GM23338 (cell line): ENCODE data around the gene TMEM163. TPM values are rescaled to one million over a fixed set of nuclear protein-coding genes. Genes with fewer than 3 reads are reported as not detected.

ENCODE experiments used
- ATAC-seq: fragments of 200-7000 bp; cut with Tn5 transposase; 3 replicates; pipeline ENCODE4 v1.9.1; 2020
- DNase-seq: peaks from one replicate; pipeline ENCODE4 v3.0.0-alpha.2; 2015; ENCODE audit warnings: low spot score
- H2AFZ ChIP-seq: fragments of 200-600 bp; sonication (generic); 2 replicates; pipeline ENCODE4 v1.8.0; 2016; ENCODE audit warnings: antibody characterized with exemption, mild to moderate bottlenecking, moderate library complexity
- H3F3A ChIP-seq: fragments of 200-600 bp; sonication (generic); replicated peaks from 2 replicates; pipeline ENCODE4 v1.8.0; 2017; ENCODE audit warnings: antibody characterized with exemption, mixed run types, low read depth
- H3K27ac ChIP-seq: fragments of 200-600 bp; sonication (generic); 2 replicates; pipeline ENCODE4 v1.6.1; 2016; ENCODE audit warnings: low read depth
- H3K27me3 ChIP-seq: fragments of 200-600 bp; sonication (generic); 2 replicates; pipeline ENCODE4 v1.8.0; 2016; ENCODE audit warnings: mild to moderate bottlenecking, mixed run types, moderate library complexity; ENCODE audit not compliant: insufficient read depth
- H3K36me3 ChIP-seq: fragments of 200-600 bp; sonication (generic); 2 replicates; pipeline ENCODE4 v1.8.0; 2016; ENCODE audit warnings: mild to moderate bottlenecking; ENCODE audit not compliant: insufficient read depth
- H3K4me1 ChIP-seq: fragments of 200-600 bp; sonication (generic); 2 replicates; pipeline ENCODE4 v1.8.0; 2016; ENCODE audit warnings: mild to moderate bottlenecking, moderate library complexity; ENCODE audit not compliant: insufficient read depth
- H3K4me2 ChIP-seq: fragments of 200-600 bp; sonication (generic); 2 replicates; pipeline ENCODE4 v1.7.1; 2017; ENCODE audit warnings: mixed run types
- H3K4me3 ChIP-seq: fragments of 200-600 bp; sonication (generic); 2 replicates; pipeline ENCODE4 v1.6.1; 2016; ENCODE audit warnings: mixed run types
- H3K79me2 ChIP-seq: fragments of 200-600 bp; sonication (generic); replicated peaks from 2 replicates; pipeline ENCODE4 v1.8.0; 2017; ENCODE audit warnings: mild to moderate bottlenecking; ENCODE audit not compliant: insufficient read depth
- H3K9me2 ChIP-seq: fragments of 200-600 bp; sonication (generic); 2 replicates; pipeline ENCODE4 v1.8.0; 2017; ENCODE audit not compliant: insufficient read depth
- H4K20me1 ChIP-seq: fragments of 200-600 bp; sonication (generic); replicated peaks from 2 replicates; pipeline ENCODE4 v1.8.0; 2017; ENCODE audit warnings: mild to moderate bottlenecking; ENCODE audit not compliant: insufficient read depth
- H3K27ac Mint-ChIP-seq: 2 replicates; pipeline ENCODE4 v1.8.0; 2020; ENCODE audit warnings: inconsistent platforms, mild to moderate bottlenecking, moderate library complexity, mixed read lengths
- H3K27me3 Mint-ChIP-seq: 3 replicates; pipeline ENCODE4 v1.8.0; 2022; ENCODE audit warnings: low read depth, mild to moderate bottlenecking, moderate library complexity, mixed read lengths, inconsistent platforms; ENCODE audit not compliant: insufficient read depth, poor library complexity
- H3K36me3 Mint-ChIP-seq: 3 replicates; pipeline ENCODE4 v1.8.0; 2021; ENCODE audit warnings: low read depth, mild to moderate bottlenecking, inconsistent platforms, moderate library complexity, mixed read lengths
- H3K4me1 Mint-ChIP-seq: 3 replicates; pipeline ENCODE4 v1.8.0; 2020; ENCODE audit warnings: mild to moderate bottlenecking, inconsistent platforms, mixed read lengths
- H3K4me3 Mint-ChIP-seq: 3 replicates; pipeline ENCODE4 v1.8.0; 2021; ENCODE audit warnings: moderate library complexity, mild to moderate bottlenecking, inconsistent platforms, mixed read lengths
- H3K9me3 Mint-ChIP-seq: 3 replicates; pipeline ENCODE4 v1.8.0; 2020; ENCODE audit warnings: moderate library complexity, mild to moderate bottlenecking, inconsistent platforms, mixed read lengths
- CREB1 ChIP-seq: fragments of 250-450 bp; sonication (Bioruptor Pico); IDR thresholded peaks from 2 replicates; pipeline ENCODE4 v1.5.0; 2020; ENCODE audit warnings: low read depth, mild to moderate bottlenecking, moderate library complexity
- EZH2 ChIP-seq: fragments of 200-600 bp; sonication (generic); IDR thresholded peaks from one replicate; pipeline ENCODE4 v1.8.0; 2017; ENCODE audit warnings: antibody characterized with exemption, mild to moderate bottlenecking, low read depth; ENCODE audit not compliant: unreplicated experiment
- EZH2phosphoT487 ChIP-seq: fragments of 200-600 bp; sonication (generic); IDR thresholded peaks from one replicate; pipeline ENCODE4 v1.8.1; 2018; ENCODE audit warnings: antibody characterized with exemption; ENCODE audit not compliant: unreplicated experiment
- JUNB ChIP-seq: IDR thresholded peaks from one replicate; pipeline ENCODE4 v1.6.1; 2016; ENCODE audit warnings: antibody characterized with exemption; ENCODE audit not compliant: unreplicated experiment
- POLR2AphosphoS5 ChIP-seq: IDR thresholded peaks from 2 replicates; pipeline ENCODE4 v1.6.1; 2016; ENCODE audit warnings: antibody characterized with exemption, low read depth
- ZNF114 ChIP-seq: fragments of 250-450 bp; sonication (Bioruptor Pico); IDR thresholded peaks from 2 replicates; pipeline ENCODE4 v1.5.0; 2020; ENCODE audit warnings: mild to moderate bottlenecking, moderate library complexity
- ZNF331 ChIP-seq: fragments of 250-450 bp; sonication (Bioruptor Pico); IDR thresholded peaks from 2 replicates; pipeline ENCODE4 v1.5.0; 2020; ENCODE audit warnings: low read depth, mild to moderate bottlenecking, moderate library complexity
- polyA plus RNA-seq: library from polyadenylated mRNA; unstranded; fragments of >200 nt; fragmentation: Nextera tagmentation; extraction: Ambion mirVana; gene quantifications from 2 replicates; pipeline ENCODE4 v1.2.1, GENCODE V29; 2016
- total RNA-seq: library from RNA; depleted of rRNA; stranded (reverse); fragments of >200 nt; shearing (Covaris generic); gene quantifications from 2 replicates; pipeline ENCODE4 v1.2.3, GENCODE V29; 2014
- TF ChIP-seq, protein P1 (sequence below): IDR thresholded peaks from one replicate; pipeline ENCODE4 v1.6.1; 2018; ENCODE audit warnings: antibody characterized with exemption; ENCODE audit not compliant: unreplicated experiment
- TF ChIP-seq, protein P2 (sequence below): fragments of 250-450 bp; sonication (Bioruptor Pico); IDR thresholded peaks from 2 replicates; pipeline ENCODE4 v1.5.0; 2020; ENCODE audit warnings: mild to moderate bottlenecking, moderate library complexity
- TF ChIP-seq, protein P3 (sequence below): IDR thresholded peaks from 2 replicates; pipeline ENCODE4 v1.6.1; 2016; ENCODE audit warnings: antibody characterized with exemption

The TMEM163 gene
- total and polyA plus RNA-seq, 2 experiments from 2014 or later = 1.1 to 1.8 TPM

DNA sequence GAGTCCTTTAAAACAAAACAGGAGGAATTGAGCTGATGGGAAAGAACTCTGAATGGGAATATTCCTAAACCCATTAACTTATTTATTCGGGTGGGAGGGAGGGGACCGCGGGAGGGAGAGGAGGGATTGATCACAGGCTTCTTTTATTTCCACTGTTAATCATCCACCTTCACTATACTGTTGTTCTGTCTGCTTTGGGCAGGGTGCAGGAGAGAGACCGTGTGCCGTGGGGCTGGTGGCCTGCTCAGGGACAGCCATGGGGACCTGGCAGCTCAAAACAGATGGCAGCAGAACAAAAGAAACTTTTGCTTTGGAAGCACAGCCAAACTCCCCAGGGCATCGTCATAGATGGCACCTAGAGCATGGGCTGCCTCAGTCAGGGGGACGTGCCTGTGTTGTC is 269.6 kb downstream of the TMEM163 start (continued):
- TF ChIP-seq, protein P1, sequence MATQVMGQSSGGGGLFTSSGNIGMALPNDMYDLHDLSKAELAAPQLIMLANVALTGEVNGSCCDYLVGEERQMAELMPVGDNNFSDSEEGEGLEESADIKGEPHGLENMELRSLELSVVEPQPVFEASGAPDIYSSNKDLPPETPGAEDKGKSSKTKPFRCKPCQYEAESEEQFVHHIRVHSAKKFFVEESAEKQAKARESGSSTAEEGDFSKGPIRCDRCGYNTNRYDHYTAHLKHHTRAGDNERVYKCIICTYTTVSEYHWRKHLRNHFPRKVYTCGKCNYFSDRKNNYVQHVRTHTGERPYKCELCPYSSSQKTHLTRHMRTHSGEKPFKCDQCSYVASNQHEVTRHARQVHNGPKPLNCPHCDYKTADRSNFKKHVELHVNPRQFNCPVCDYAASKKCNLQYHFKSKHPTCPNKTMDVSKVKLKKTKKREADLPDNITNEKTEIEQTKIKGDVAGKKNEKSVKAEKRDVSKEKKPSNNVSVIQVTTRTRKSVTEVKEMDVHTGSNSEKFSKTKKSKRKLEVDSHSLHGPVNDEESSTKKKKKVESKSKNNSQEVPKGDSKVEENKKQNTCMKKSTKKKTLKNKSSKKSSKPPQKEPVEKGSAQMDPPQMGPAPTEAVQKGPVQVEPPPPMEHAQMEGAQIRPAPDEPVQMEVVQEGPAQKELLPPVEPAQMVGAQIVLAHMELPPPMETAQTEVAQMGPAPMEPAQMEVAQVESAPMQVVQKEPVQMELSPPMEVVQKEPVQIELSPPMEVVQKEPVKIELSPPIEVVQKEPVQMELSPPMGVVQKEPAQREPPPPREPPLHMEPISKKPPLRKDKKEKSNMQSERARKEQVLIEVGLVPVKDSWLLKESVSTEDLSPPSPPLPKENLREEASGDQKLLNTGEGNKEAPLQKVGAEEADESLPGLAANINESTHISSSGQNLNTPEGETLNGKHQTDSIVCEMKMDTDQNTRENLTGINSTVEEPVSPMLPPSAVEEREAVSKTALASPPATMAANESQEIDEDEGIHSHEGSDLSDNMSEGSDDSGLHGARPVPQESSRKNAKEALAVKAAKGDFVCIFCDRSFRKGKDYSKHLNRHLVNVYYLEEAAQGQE = no peak

DNA sequence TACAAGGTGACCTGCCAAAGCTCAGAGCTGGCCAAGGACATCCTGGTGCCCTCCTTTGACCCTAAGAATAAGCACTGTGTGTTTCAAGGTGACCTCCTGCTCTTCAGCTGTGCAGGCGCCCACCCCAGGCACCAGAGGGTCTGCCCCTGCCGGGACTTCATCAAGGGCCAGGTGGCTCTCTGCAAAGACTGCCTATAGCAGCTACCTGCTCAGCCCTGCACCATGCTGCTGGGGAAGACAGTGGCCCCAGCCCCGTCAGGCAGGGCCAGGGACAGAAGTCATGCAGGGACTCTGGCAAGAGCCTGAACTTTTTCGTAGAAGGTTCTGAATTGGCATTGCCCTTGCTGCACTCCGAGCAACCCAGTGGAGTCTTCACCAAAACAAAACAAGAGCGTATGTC is 270.1 kb downstream of the TMEM163 start:
- no peak overlapping the region for H3K27ac Mint-ChIP-seq
- H3K4me3 ChIP-seq = no peak overlapping the region
- H3K4me1 ChIP-seq = peaks cover 8% of the 10 kb centered on the region; the same call in 1 of the 2 replicates
- H3K9me2 ChIP-seq = no peaks in the 10 kb centered on the region
- H3F3A ChIP-seq = no peaks in the 10 kb centered on the region
- peaks cover 14% of the 10 kb centered on the region; the same call in 2 of the 3 replicates for H3K4me1 Mint-ChIP-seq
- no peaks in the 10 kb centered on the region for H3K9me3 Mint-ChIP-seq
- no peaks in the 10 kb centered on the region for H4K20me1 ChIP-seq
- H2AFZ ChIP-seq = no peak overlapping the region
- ATAC-seq (no peak), DNase-seq (no peak)
- no peak overlapping the region for H3K4me3 Mint-ChIP-seq
- no peaks in the 10 kb centered on the region for H3K27me3 ChIP-seq
- H3K4me2 ChIP-seq = no peak overlapping the region
- no peak overlapping the region for H3K27ac ChIP-seq
- no peaks in the 10 kb centered on the region for H3K79me2 ChIP-seq
- peaks cover 3% of the 10 kb centered on the region for H3K36me3 Mint-ChIP-seq
- H3K36me3 ChIP-seq = no peaks in the 10 kb centered on the region
- H3K27me3 Mint-ChIP-seq = no peaks in the 10 kb centered on the region
- TF ChIP-seq POLR2AphosphoS5 (no peak), EZH2phosphoT487 (no peak), ZNF331 (no peak), EZH2 (no peak), CREB1 (CRISPR knock-in tag) (no peak), JUNB (no peak), ZNF114 (CRISPR knock-in tag) (no peak)
- TF ChIP-seq, protein P2, sequence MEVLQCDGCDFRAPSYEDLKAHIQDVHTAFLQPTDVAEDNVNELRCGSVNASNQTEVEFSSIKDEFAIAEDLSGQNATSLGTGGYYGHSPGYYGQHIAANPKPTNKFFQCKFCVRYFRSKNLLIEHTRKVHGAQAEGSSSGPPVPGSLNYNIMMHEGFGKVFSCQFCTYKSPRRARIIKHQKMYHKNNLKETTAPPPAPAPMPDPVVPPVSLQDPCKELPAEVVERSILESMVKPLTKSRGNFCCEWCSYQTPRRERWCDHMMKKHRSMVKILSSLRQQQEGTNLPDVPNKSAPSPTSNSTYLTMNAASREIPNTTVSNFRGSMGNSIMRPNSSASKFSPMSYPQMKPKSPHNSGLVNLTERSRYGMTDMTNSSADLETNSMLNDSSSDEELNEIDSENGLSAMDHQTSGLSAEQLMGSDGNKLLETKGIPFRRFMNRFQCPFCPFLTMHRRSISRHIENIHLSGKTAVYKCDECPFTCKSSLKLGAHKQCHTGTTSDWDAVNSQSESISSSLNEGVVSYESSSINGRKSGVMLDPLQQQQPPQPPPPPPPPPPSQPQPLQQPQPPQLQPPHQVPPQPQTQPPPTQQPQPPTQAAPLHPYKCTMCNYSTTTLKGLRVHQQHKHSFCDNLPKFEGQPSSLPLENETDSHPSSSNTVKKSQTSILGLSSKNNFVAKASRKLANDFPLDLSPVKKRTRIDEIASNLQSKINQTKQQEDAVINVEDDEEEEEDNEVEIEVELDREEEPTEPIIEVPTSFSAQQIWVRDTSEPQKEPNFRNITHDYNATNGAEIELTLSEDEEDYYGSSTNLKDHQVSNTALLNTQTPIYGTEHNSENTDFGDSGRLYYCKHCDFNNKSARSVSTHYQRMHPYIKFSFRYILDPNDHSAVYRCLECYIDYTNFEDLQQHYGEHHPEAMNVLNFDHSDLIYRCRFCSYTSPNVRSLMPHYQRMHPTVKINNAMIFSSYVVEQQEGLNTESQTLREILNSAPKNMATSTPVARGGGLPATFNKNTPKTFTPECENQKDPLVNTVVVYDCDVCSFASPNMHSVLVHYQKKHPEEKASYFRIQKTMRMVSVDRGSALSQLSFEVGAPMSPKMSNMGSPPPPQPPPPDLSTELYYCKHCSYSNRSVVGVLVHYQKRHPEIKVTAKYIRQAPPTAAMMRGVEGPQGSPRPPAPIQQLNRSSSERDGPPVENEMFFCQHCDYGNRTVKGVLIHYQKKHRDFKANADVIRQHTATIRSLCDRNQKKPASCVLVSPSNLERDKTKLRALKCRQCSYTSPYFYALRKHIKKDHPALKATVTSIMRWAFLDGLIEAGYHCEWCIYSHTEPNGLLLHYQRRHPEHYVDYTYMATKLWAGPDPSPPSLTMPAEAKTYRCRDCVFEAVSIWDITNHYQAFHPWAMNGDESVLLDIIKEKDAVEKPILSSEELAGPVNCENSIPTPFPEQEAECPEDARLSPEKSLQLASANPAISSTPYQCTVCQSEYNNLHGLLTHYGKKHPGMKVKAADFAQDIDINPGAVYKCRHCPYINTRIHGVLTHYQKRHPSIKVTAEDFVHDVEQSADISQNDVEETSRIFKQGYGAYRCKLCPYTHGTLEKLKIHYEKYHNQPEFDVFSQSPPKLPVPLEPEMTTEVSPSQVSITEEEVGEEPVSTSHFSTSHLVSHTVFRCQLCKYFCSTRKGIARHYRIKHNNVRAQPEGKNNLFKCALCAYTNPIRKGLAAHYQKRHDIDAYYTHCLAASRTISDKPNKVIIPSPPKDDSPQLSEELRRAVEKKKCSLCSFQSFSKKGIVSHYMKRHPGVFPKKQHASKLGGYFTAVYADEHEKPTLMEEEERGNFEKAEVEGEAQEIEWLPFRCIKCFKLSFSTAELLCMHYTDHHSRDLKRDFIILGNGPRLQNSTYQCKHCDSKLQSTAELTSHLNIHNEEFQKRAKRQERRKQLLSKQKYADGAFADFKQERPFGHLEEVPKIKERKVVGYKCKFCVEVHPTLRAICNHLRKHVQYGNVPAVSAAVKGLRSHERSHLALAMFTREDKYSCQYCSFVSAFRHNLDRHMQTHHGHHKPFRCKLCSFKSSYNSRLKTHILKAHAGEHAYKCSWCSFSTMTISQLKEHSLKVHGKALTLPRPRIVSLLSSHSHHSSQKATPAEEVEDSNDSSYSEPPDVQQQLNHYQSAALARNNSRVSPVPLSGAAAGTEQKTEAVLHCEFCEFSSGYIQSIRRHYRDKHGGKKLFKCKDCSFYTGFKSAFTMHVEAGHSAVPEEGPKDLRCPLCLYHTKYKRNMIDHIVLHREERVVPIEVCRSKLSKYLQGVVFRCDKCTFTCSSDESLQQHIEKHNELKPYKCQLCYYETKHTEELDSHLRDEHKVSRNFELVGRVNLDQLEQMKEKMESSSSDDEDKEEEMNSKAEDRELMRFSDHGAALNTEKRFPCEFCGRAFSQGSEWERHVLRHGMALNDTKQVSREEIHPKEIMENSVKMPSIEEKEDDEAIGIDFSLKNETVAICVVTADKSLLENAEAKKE = no peak
- TF ChIP-seq, protein P1 = no peak
- TF ChIP-seq, protein P3, sequence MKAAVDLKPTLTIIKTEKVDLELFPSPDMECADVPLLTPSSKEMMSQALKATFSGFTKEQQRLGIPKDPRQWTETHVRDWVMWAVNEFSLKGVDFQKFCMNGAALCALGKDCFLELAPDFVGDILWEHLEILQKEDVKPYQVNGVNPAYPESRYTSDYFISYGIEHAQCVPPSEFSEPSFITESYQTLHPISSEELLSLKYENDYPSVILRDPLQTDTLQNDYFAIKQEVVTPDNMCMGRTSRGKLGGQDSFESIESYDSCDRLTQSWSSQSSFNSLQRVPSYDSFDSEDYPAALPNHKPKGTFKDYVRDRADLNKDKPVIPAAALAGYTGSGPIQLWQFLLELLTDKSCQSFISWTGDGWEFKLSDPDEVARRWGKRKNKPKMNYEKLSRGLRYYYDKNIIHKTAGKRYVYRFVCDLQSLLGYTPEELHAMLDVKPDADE = no peak
